Psoas muscle (tissue), 8 donors: ENCODE data around the gene C19orf53. TPM values are rescaled to one million over a fixed set of nuclear protein-coding genes. Genes with fewer than 3 reads are reported as not detected.
"Not testable (repeated sequence)": the region's sequence is repeated elsewhere in the genome, so short reads cannot be mapped to it uniquely, and the experiment has no call there.

ENCODE experiments used
- ATAC-seq, 4 donors: fragments of 200-7000 bp; cut with Tn5 transposase; one replicate each; pipeline ENCODE4 v1.9.1; 2020; ENCODE audit warnings: moderate library complexity in 3 of 4, mild to moderate bottlenecking in 2 of 4
- DNase-seq, 2 donors: peaks; one replicate each; pipeline ENCODE4 v3.0.0-alpha.2; 2020
- H3K27ac ChIP-seq: fragments of 200-600 bp; one replicate; pipeline ENCODE4 v1.8.0; 2022
- H3K27me3 ChIP-seq, 3 donors: fragments of 200-600 bp in 1 of 3; one replicate each; pipeline versions ENCODE4 v1.6.1 to v1.8.0; 2013 to 2022; ENCODE audit warnings: low read length in 2 of 3, mild to moderate bottlenecking in 2 of 3, moderate library complexity in 1 of 3; ENCODE audit not compliant: insufficient read depth in 3 of 3
- H3K36me3 ChIP-seq, 2 donors: fragments of 200-600 bp in 1 of 2; one replicate each; pipeline versions ENCODE4 v1.6.1 to v1.8.0; 2013 to 2022; ENCODE audit warnings: low read depth in 1 of 2, mild to moderate bottlenecking in 1 of 2, moderate library complexity in 1 of 2; ENCODE audit not compliant: insufficient read depth in 1 of 2
- H3K4me1 ChIP-seq: fragments of 200-600 bp; one replicate; pipeline ENCODE4 v1.8.0; 2022
- H3K4me3 ChIP-seq: fragments of 200-600 bp; one replicate; pipeline ENCODE4 v1.8.0; 2022; ENCODE audit warnings: mild to moderate bottlenecking
- H3K9me3 ChIP-seq: fragments of 200-600 bp; one replicate; pipeline ENCODE4 v1.8.0; 2022
- CTCF ChIP-seq: fragments of 200-600 bp; IDR thresholded peaks from one replicate; pipeline ENCODE4 v1.8.0; 2022; ENCODE audit warnings: antibody characterized with exemption
- WGBS, 3 donors: extraction: QIAGEN DNeasy Blood & Tissue Kit; methylation state at CpG; one replicate each; pipeline versions ENCODE4 v1.1.6 to v1.1.7; 2013; 5-methylcytosine and 5-hydroxymethylcytosine counted together
- intact Hi-C, 2 donors: fragments of 100-400 bp; cut with DNase I; formaldehyde crosslinking; loops; one replicate each; pipeline versions ENCODE4 v1.11.0 to v1.14.2; 2022
- polyA plus RNA-seq, 3 donors: library from polyadenylated mRNA; stranded (reverse); fragments of 200-250 nt; gene quantifications; one replicate each; pipeline ENCODE4 v1.2.3, GENCODE V29; 2013
- total RNA-seq, 4 donors: library from RNA; stranded (reverse); fragmentation: NEBNext Ultra II Directional in 2 of 4; extraction: Animal tissue kit (Norgen Biotek cat#: 25700) in 2 of 4; gene quantifications; one replicate each; pipeline versions ENCODE4 v1.2.1 to v1.2.4, GENCODE V29; 2021 to 2023
- donor health status: healthy with polysubstance abuse.
- donor health status: DM: no; HTN: no; CAD: no; lungs with moderate emphysema.
- donor health status: Bipolar disorder and iron deficiency.
- donor health status: healthy.
- donor health status: DM: yes; HTN: yes; CAD: no.
- donor health status: DM: no; HTN: no; CAD: no.
- donor health status: DM: no; HTN: no; CAD: no.
- donor health status: DM: yes; HTN: yes; CAD: no.

C19orf53 gene
- total and polyA plus RNA-seq, 7 donors, result 88.9 to 196 (median 109) TPM

GRCh38 chr19:13751436-13751835 is 22.8 kb upstream of the C19orf53 start:
- DNase-seq, result no peak
- no peak for ATAC-seq
- Histone ChIP-seq H3K36me3 (peaks cover 5 to 54% of the 10 kb centered on the region in 2 donors), H3K27ac (no peak overlapping the region), H3K4me3 (no peak overlapping the region), H3K4me1 (peaks cover 11% of the 10 kb centered on the region), H3K9me3 (no peaks in the 10 kb centered on the region), H3K27me3 (no peaks in the 10 kb centered on the region)
- TF ChIP-seq CTCF, result no peak
- intact Hi-C loops, result no loop called here
- WGBS, 3 donors, result 81 to 88% (median 82%) methylated on average over 16 of the region's 16 CpGs

GRCh38 chr19:13753622-13754021 is 20.6 kb upstream of the C19orf53 start:
- H3K27me3 ChIP-seq, intact Hi-C loops, H3K4me1 ChIP-seq, H3K27ac ChIP-seq, DNase-seq, H3K9me3 ChIP-seq, H3K4me3 ChIP-seq, ATAC-seq: not testable (repeated sequence)
- 88 to 90% (median 89%) methylated on average over 7 of the region's 7 CpGs for WGBS, 3 donors
- peaks cover 5 to 76% of the 10 kb centered on the region in 2 donors for H3K36me3 ChIP-seq

- H3K27me3 ChIP-seq, result no peaks in the 10 kb centered on the region
- H3K4me3 ChIP-seq, result no peak overlapping the region
- TF ChIP-seq CTCF, result no peak
- H3K9me3 ChIP-seq, result no peaks in the 10 kb centered on the region
- intact Hi-C loops, result no loop called here
- DNase-seq, result no peak
- WGBS, 3 donors, result 95 to 98% (median 97%) methylated on average over 9 of the region's 9 CpGs
- no peak overlapping the region for H3K27ac ChIP-seq
- no peaks in the 10 kb centered on the region for H3K4me1 ChIP-seq
- peaks cover 5 to 100% of the 10 kb centered on the region in 2 donors for H3K36me3 ChIP-seq
- no peak for ATAC-seq
Measured at GRCh38 chr19:13756210-13756609, 18.0 kb upstream of the C19orf53 start.

- no peaks in the 10 kb centered on the region for H3K27me3 ChIP-seq
- no peak for ATAC-seq
- no peak for TF ChIP-seq CTCF
- no peaks in the 10 kb centered on the region for H3K4me1 ChIP-seq
- DNase-seq, result no peak
- H3K27ac ChIP-seq, result no peak overlapping the region
- no peak overlapping the region for H3K4me3 ChIP-seq
- 84 to 89% (median 84%) methylated on average over 15 of the region's 15 CpGs for WGBS, 3 donors
- peaks cover 0 to 100% of the 10 kb centered on the region in 2 donors for H3K36me3 ChIP-seq
- intact Hi-C loops, result no loop called here
- H3K9me3 ChIP-seq, result no peaks in the 10 kb centered on the region
Measured at GRCh38 chr19:13757805-13758772, 16.2 kb upstream of the C19orf53 start.

- H3K27ac ChIP-seq, result no peak overlapping the region
- no peak for TF ChIP-seq CTCF
- ATAC-seq (no peak), DNase-seq (no peak)
- WGBS, 3 donors, result 91 to 95% (median 94%) methylated on average over 24 of the region's 24 CpGs
- no peaks in the 10 kb centered on the region for H3K27me3 ChIP-seq
- no peak overlapping the region for H3K4me3 ChIP-seq
- peaks cover 0 to 98% of the 10 kb centered on the region in 2 donors for H3K36me3 ChIP-seq
- H3K9me3 ChIP-seq, result no peaks in the 10 kb centered on the region
- H3K4me1 ChIP-seq, result no peaks in the 10 kb centered on the region
- intact Hi-C loops, result no loop called here
Measured at GRCh38 chr19:13758795-13759194, 15.5 kb upstream of the C19orf53 start.
